ENCODE measurements around the gene VPS11.

VPS11 gene

DNA sequence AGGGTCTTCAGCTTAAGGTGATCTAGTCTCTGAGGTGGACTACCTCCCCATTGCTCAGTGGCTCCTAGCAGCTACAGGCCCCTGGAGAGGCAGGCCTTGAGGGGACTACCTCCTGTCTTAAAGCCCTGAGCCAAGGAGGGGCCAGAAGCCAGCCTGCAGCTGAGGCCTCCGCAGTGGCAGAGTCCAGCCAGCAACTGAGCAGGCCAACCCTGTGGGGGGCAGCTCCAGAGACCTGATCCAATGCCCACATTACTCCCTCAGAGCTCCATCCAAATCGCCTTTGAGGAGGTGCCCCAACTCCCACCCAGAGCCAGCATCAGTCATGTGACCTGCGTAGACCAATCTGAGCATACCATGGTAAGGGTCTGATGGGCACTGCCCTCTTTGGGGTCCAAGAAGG lies 42.2 kb downstream of the VPS11 start:
- Histone ChIP-seq H3K27ac (peak overlapping the region; percentile 98), H3K4me3 (ENCODE audit: low read depth in 1 of 2, low read length in 1 of 2) (no peak overlapping the region), H3K36me3 (peaks cover 45% of the 10 kb centered on the region), H3K4me1 (ENCODE audit: control insufficient read depth in 1 of 2, insufficient read depth in 1 of 2, low read depth in 1 of 2, low read length in 1 of 2) (peaks cover 41 to 56% of the 10 kb centered on the region in 2 experiments), H3K27me3 (no peaks in the 10 kb centered on the region), H3K9me3 (no peaks in the 10 kb centered on the region)
- TF ChIP-seq, protein P1, sequence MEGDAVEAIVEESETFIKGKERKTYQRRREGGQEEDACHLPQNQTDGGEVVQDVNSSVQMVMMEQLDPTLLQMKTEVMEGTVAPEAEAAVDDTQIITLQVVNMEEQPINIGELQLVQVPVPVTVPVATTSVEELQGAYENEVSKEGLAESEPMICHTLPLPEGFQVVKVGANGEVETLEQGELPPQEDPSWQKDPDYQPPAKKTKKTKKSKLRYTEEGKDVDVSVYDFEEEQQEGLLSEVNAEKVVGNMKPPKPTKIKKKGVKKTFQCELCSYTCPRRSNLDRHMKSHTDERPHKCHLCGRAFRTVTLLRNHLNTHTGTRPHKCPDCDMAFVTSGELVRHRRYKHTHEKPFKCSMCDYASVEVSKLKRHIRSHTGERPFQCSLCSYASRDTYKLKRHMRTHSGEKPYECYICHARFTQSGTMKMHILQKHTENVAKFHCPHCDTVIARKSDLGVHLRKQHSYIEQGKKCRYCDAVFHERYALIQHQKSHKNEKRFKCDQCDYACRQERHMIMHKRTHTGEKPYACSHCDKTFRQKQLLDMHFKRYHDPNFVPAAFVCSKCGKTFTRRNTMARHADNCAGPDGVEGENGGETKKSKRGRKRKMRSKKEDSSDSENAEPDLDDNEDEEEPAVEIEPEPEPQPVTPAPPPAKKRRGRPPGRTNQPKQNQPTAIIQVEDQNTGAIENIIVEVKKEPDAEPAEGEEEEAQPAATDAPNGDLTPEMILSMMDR (IDR thresholded peaks at IDR 0.05), result no peak

DNA sequence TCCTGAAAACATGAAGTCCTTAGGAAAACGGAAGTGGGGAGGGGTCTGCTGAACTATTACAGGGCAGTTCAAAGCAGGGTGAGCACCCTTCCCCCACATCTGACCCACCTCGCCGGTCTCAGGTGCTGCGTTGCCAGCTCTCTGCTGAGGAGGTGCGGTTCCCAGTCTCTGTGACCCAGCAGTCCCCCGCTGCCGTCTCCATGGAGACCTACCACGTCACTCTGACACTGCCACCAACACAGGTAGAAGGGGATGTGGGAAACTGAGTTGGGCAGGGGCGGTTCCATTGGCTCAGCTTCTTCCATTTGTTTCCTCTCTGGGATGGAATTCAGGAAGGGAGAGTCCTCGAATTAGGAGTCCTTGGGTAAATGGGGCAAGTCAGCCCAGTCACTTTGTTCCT lies 42.8 kb downstream of the VPS11 start:
- peaks cover 45 to 61% of the 10 kb centered on the region in 2 experiments for H3K4me1 ChIP-seq (ENCODE audit: control insufficient read depth in 1 of 2, insufficient read depth in 1 of 2, low read depth in 1 of 2, low read length in 1 of 2)
- peak overlapping the region; percentile 98 for H3K27ac ChIP-seq
- H3K36me3 ChIP-seq, result peaks cover 46% of the 10 kb centered on the region
- H3K27me3 ChIP-seq, result no peaks in the 10 kb centered on the region
- TF ChIP-seq, protein P1 (IDR thresholded peaks at IDR 0.05), result no peak
- no peaks in the 10 kb centered on the region for H3K9me3 ChIP-seq
- no peak overlapping the region for H3K4me3 ChIP-seq (ENCODE audit: low read depth in 1 of 2, low read length in 1 of 2)

DNA sequence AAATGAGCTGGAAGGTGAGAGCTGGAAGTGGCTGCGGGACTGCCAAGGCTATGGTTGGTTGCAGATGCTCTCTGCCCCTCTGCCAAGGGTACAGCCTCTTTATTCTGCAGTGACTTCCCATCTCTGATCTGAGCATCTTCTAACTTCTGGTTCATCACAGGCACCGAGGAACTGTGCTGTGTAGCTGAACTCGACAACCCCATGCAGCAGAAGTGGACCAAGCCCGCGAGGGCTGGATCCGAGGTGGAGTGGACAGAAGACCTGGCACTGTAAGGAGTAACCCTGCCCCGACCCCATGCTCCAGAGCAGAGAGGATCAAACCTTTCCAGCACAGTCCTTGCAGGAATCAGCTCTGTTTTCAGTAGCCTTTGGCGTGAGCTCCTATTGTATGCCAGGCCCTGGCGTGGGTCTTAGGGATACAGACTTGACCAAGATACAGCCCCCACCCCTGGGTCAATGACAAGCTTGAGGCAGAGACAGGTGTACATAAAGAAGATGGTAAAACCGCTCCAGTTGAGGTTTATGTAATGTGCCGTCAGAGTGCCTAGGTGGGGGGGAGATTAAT lies 43.8 kb downstream of the VPS11 start:
- Histone ChIP-seq H3K27ac (peak overlapping the region; percentile 98), H3K27me3 (no peaks in the 10 kb centered on the region), H3K36me3 (peaks cover 52% of the 10 kb centered on the region), H3K4me3 (ENCODE audit: low read depth in 1 of 2, low read length in 1 of 2) (no peak overlapping the region), H3K9me3 (no peaks in the 10 kb centered on the region), H3K4me1 (ENCODE audit: control insufficient read depth in 1 of 2, insufficient read depth in 1 of 2, low read depth in 1 of 2, low read length in 1 of 2) (peaks cover 44 to 62% of the 10 kb centered on the region in 2 experiments)
- TF ChIP-seq, protein P1 (IDR thresholded peaks at IDR 0.05), result no peak

DNA sequence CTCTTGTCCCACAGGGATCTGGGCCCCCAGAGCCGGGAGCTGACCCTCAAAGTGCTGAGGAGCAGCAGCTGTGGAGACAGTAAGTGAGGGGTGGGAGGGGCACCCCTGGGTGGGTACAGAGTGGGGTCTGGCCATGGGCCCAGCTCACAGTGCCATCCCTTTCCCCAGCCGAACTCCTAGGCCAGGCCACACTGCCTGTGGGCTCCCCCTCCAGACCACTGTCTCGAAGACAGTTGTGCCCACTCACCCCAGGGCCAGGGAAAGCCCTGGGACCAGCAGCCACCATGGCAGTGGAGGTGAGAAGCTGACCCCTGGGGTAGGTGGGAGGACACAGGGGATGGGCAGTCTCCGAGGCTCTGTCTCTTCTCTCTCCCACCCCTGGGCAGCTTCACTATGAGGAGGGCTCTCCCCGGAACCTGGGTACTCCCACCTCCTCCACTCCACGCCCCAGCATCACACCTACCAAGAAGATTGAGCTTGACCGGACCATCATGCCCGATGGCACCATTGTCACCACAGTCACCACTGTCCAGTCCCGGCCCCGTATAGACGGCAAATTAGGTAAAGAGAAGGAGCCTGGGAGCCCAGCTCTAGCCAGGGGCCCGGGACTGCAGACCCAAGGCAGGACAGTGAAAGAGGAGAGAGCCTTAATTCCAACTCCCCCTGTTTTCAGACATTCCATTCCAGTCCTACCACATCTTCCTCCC lies 44.8 kb downstream of the VPS11 start:
- H3K27me3 ChIP-seq, result no peaks in the 10 kb centered on the region
- TF ChIP-seq, protein P1 (IDR thresholded peaks at IDR 0.05), result no peak
- peaks cover 58% of the 10 kb centered on the region for H3K36me3 ChIP-seq
- H3K4me3 ChIP-seq (ENCODE audit: low read depth in 1 of 2, low read length in 1 of 2), result no peak overlapping the region
- no peaks in the 10 kb centered on the region for H3K9me3 ChIP-seq
- H3K4me1 ChIP-seq (ENCODE audit: control insufficient read depth in 1 of 2, insufficient read depth in 1 of 2, low read depth in 1 of 2, low read length in 1 of 2), result peaks cover 49 to 63% of the 10 kb centered on the region in 2 experiments
- H3K27ac ChIP-seq, result no peak overlapping the region

DNA sequence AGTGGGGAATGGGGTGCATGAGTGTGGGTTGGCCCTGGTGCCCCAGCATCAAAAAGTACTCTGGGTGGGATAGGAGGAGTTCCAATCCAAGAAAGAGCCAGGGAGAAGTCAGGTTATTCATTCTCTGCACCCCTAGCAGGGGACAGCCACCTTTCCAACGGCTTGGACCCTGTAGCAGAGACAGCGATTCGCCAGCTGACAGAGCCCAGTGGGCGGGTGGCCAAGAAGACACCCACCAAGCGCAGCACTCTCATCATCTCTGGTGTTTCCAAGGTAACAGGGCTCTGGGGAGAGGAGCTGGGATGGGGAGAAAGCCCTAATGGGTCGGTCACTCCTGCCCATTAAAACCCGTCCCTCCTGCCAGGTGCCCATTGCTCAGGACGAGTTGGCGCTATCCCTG lies 46.1 kb downstream of the VPS11 start:
- no peak overlapping the region for H3K4me3 ChIP-seq (ENCODE audit: low read depth in 1 of 2, low read length in 1 of 2)
- peak overlapping the region; percentile 17 for H3K27ac ChIP-seq
- no peaks in the 10 kb centered on the region for H3K27me3 ChIP-seq
- TF ChIP-seq, protein P1 (IDR thresholded peaks at IDR 0.05), result no peak
- peaks cover 43 to 56% of the 10 kb centered on the region in 2 experiments for H3K4me1 ChIP-seq (ENCODE audit: control insufficient read depth in 1 of 2, insufficient read depth in 1 of 2, low read depth in 1 of 2, low read length in 1 of 2)
- no peaks in the 10 kb centered on the region for H3K9me3 ChIP-seq
- H3K36me3 ChIP-seq, result peaks cover 58% of the 10 kb centered on the region

All from neutrophil (primary cell).